SK-N-SH treated with all-trans-retinoic acid at 6 μM for 48 hours (cell line): ENCODE data around the gene ESRRA.

Source experiments
- ATAC-seq: fragments of 200-7000 bp; cut with Tn5 transposase; 3 replicates; pipeline ENCODE4 v1.9.1; 2020; ENCODE audit warnings: mild to moderate bottlenecking, moderate library complexity
- ARNTL ChIP-seq: fragments of 450-650 bp; formaldehyde crosslinking; IDR thresholded peaks from 2 replicates; pipeline ENCODE4 v1.5.0; 2020; ENCODE audit warnings: low read depth, mild to moderate bottlenecking, moderate library complexity, borderline replicate concordance
- BACH2 ChIP-seq: fragments of 250-450 bp; sonication (Bioruptor Pico); IDR thresholded peaks from 2 replicates; pipeline ENCODE4 v1.9.0; 2021; ENCODE audit warnings: mild to moderate bottlenecking, borderline replicate concordance
- CSDC2 ChIP-seq: fragments of 250-450 bp; sonication (Bioruptor Pico); IDR thresholded peaks from 2 replicates; pipeline ENCODE4 v1.5.0; 2020; ENCODE audit warnings: mild to moderate bottlenecking, moderate library complexity
- ESRRG ChIP-seq: fragments of 250-450 bp; sonication (Bioruptor Pico); IDR thresholded peaks from 2 replicates; pipeline ENCODE4 v1.6.1; 2021; ENCODE audit warnings: mild to moderate bottlenecking
- GLIS3 ChIP-seq: fragments of 250-450 bp; sonication (Bioruptor Pico); IDR thresholded peaks from 2 replicates; pipeline ENCODE4 v1.5.0; 2020; ENCODE audit warnings: mild to moderate bottlenecking, moderate library complexity
- ISL1 ChIP-seq: fragments of 250-450 bp; sonication (Bioruptor Pico); IDR thresholded peaks from 2 replicates; pipeline ENCODE4 v2.1.2; 2022; ENCODE audit warnings: mild to moderate bottlenecking, moderate library complexity
- OSR1 ChIP-seq: fragments of 250-450 bp; sonication (Bioruptor Pico); IDR thresholded peaks from 2 replicates; pipeline ENCODE4 v1.8.0; 2022; ENCODE audit warnings: moderate library complexity, mild to moderate bottlenecking, inconsistent platforms
- PPARA ChIP-seq: fragments of 250-450 bp; sonication (Bioruptor Pico); IDR thresholded peaks from 2 replicates; pipeline ENCODE4 v1.5.0; 2020; ENCODE audit warnings: mild to moderate bottlenecking, borderline replicate concordance
- RARB ChIP-seq: fragments of 250-450 bp; sonication (Bioruptor Pico); IDR thresholded peaks from 2 replicates; pipeline ENCODE4 v1.8.0; 2021; ENCODE audit warnings: mild to moderate bottlenecking, moderate library complexity
- SNAI2 ChIP-seq: fragments of 250-450 bp; sonication (Bioruptor Pico); IDR thresholded peaks from 2 replicates; pipeline ENCODE4 v1.5.0; 2020; ENCODE audit warnings: mild to moderate bottlenecking, moderate library complexity
- TCF4 ChIP-seq: fragments of 250-450 bp; sonication (Bioruptor Pico); IDR thresholded peaks from 2 replicates; pipeline ENCODE4 v1.8.0; 2021; ENCODE audit warnings: mild to moderate bottlenecking, moderate library complexity, borderline replicate concordance
- TOX ChIP-seq: fragments of 250-450 bp; sonication (Bioruptor Pico); IDR thresholded peaks from 2 replicates; pipeline ENCODE4 v1.8.0; 2021; ENCODE audit warnings: mild to moderate bottlenecking, moderate library complexity, borderline replicate concordance
- ZC3H10 ChIP-seq: fragments of 250-450 bp; sonication (Bioruptor Pico); IDR thresholded peaks from 2 replicates; pipeline ENCODE4 v1.5.1; 2021; ENCODE audit warnings: mild to moderate bottlenecking, moderate library complexity
- ZFP3 ChIP-seq: fragments of 250-450 bp; sonication (Bioruptor Pico); IDR thresholded peaks from 2 replicates; pipeline ENCODE4 v1.5.0; 2020; ENCODE audit warnings: mild to moderate bottlenecking, moderate library complexity
- ZFP30 ChIP-seq: fragments of 450-650 bp; formaldehyde crosslinking; IDR thresholded peaks from 2 replicates; pipeline ENCODE4 v1.5.0; 2022; ENCODE audit warnings: mild to moderate bottlenecking, moderate library complexity
- ZNF70 ChIP-seq: fragments of 450-650 bp; formaldehyde crosslinking; IDR thresholded peaks from 2 replicates; pipeline ENCODE4 v1.5.0; 2020; ENCODE audit warnings: mild to moderate bottlenecking, moderate library complexity
- ZNF8 ChIP-seq: fragments of 450-650 bp; formaldehyde crosslinking; IDR thresholded peaks from 2 replicates; pipeline ENCODE4 v1.5.0; 2020; ENCODE audit warnings: mild to moderate bottlenecking, moderate library complexity
- TF ChIP-seq, protein P1 (sequence below): fragments of 250-450 bp; sonication (Bioruptor Pico); IDR thresholded peaks from 2 replicates; pipeline ENCODE4 v1.8.0; 2020; ENCODE audit warnings: mild to moderate bottlenecking, moderate library complexity, borderline replicate concordance
- TF ChIP-seq, protein P2 (sequence below): fragments of 250-450 bp; sonication (Bioruptor Pico); IDR thresholded peaks from 2 replicates; pipeline ENCODE4 v1.5.0; 2020; ENCODE audit warnings: mild to moderate bottlenecking, moderate library complexity
- TF ChIP-seq, protein P3 (sequence below): fragments of 250-450 bp; sonication (Bioruptor Pico); IDR thresholded peaks from 2 replicates; pipeline ENCODE4 v1.5.1; 2020; ENCODE audit warnings: low read depth, mild to moderate bottlenecking, moderate library complexity
- TF ChIP-seq, protein P4 (sequence below): fragments of 250-450 bp; sonication (Bioruptor Pico); IDR thresholded peaks from 2 replicates; pipeline ENCODE4 v1.8.0; 2021; ENCODE audit warnings: low read depth, mild to moderate bottlenecking, moderate library complexity, borderline replicate concordance
- TF ChIP-seq, protein P5 (sequence below): fragments of 250-450 bp; sonication (Bioruptor Pico); IDR thresholded peaks from 2 replicates; pipeline ENCODE4 v1.5.1; 2021; ENCODE audit warnings: mild to moderate bottlenecking, moderate library complexity

Gene ESRRA

DNA sequence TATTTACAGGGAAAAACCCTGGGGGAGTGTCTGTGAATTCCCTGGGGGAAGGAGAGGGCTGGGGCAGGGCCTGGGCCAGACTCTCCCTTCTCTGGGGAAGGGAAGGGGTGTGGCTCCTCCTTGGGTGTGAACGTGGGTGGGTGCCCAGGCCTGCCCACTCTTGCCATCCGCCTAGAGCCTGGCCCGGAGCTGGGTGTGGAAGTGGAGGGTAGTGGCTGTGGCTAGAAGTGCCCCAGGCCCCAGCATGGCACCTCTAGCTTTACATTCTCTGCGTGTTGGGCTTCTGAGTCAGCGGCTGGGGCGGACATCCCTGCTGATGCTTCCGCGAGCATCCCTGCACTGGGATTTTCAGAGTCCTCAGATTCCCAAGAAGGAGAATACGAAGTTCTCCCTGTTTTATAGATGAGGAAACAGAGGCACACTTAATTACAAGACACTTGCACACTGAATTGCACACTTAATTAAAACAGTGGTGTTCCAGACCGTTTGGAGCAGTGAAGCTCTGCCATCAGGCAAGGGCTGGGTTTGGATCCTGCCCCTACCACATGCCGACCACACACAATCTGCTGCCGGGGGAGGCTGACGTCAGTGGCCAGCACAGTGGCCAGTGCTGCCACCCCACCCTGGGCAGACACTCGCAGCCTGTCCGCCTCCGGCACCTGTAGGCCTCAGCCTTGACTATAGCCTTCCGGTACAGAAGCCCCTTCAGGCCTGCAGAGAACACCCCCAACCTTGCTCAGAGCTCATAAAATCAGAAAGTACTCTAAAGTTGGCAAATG lies 28.5 kb upstream of the ESRRA start:
- TF ChIP-seq ZNF70 (CRISPR knock-in tag) (no peak), CSDC2 (CRISPR knock-in tag) (no peak), ISL1 (CRISPR knock-in tag) (no peak), PPARA (CRISPR knock-in tag) (no peak), ZNF8 (CRISPR knock-in tag) (no peak), ARNTL (CRISPR knock-in tag) (no peak), RARB (no peak), GLIS3 (CRISPR knock-in tag) (no peak), TCF4 (CRISPR knock-in tag) (no peak), ZC3H10 (no peak), OSR1 (CRISPR knock-in tag) (no peak), BACH2 (CRISPR knock-in tag) (no peak), ESRRG (no peak), ZFP30 (CRISPR knock-in tag) (no peak), ZFP3 (no peak)
- TF ChIP-seq, protein P1, sequence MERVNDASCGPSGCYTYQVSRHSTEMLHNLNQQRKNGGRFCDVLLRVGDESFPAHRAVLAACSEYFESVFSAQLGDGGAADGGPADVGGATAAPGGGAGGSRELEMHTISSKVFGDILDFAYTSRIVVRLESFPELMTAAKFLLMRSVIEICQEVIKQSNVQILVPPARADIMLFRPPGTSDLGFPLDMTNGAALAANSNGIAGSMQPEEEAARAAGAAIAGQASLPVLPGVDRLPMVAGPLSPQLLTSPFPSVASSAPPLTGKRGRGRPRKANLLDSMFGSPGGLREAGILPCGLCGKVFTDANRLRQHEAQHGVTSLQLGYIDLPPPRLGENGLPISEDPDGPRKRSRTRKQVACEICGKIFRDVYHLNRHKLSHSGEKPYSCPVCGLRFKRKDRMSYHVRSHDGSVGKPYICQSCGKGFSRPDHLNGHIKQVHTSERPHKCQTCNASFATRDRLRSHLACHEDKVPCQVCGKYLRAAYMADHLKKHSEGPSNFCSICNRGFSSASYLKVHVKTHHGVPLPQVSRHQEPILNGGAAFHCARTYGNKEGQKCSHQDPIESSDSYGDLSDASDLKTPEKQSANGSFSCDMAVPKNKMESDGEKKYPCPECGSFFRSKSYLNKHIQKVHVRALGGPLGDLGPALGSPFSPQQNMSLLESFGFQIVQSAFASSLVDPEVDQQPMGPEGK (CRISPR knock-in tag), result no peak
- TF ChIP-seq, protein P2, sequence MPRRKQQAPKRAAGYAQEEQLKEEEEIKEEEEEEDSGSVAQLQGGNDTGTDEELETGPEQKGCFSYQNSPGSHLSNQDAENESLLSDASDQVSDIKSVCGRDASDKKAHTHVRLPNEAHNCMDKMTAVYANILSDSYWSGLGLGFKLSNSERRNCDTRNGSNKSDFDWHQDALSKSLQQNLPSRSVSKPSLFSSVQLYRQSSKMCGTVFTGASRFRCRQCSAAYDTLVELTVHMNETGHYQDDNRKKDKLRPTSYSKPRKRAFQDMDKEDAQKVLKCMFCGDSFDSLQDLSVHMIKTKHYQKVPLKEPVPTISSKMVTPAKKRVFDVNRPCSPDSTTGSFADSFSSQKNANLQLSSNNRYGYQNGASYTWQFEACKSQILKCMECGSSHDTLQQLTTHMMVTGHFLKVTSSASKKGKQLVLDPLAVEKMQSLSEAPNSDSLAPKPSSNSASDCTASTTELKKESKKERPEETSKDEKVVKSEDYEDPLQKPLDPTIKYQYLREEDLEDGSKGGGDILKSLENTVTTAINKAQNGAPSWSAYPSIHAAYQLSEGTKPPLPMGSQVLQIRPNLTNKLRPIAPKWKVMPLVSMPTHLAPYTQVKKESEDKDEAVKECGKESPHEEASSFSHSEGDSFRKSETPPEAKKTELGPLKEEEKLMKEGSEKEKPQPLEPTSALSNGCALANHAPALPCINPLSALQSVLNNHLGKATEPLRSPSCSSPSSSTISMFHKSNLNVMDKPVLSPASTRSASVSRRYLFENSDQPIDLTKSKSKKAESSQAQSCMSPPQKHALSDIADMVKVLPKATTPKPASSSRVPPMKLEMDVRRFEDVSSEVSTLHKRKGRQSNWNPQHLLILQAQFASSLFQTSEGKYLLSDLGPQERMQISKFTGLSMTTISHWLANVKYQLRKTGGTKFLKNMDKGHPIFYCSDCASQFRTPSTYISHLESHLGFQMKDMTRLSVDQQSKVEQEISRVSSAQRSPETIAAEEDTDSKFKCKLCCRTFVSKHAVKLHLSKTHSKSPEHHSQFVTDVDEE (CRISPR knock-in tag), result no peak
- TF ChIP-seq, protein P3, sequence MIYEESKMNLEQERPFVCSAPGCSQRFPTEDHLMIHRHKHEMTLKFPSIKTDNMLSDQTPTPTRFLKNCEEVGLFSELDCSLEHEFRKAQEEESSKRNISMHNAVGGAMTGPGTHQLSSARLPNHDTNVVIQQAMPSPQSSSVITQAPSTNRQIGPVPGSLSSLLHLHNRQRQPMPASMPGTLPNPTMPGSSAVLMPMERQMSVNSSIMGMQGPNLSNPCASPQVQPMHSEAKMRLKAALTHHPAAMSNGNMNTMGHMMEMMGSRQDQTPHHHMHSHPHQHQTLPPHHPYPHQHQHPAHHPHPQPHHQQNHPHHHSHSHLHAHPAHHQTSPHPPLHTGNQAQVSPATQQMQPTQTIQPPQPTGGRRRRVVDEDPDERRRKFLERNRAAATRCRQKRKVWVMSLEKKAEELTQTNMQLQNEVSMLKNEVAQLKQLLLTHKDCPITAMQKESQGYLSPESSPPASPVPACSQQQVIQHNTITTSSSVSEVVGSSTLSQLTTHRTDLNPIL, result no peak
- no peak for ATAC-seq

DNA sequence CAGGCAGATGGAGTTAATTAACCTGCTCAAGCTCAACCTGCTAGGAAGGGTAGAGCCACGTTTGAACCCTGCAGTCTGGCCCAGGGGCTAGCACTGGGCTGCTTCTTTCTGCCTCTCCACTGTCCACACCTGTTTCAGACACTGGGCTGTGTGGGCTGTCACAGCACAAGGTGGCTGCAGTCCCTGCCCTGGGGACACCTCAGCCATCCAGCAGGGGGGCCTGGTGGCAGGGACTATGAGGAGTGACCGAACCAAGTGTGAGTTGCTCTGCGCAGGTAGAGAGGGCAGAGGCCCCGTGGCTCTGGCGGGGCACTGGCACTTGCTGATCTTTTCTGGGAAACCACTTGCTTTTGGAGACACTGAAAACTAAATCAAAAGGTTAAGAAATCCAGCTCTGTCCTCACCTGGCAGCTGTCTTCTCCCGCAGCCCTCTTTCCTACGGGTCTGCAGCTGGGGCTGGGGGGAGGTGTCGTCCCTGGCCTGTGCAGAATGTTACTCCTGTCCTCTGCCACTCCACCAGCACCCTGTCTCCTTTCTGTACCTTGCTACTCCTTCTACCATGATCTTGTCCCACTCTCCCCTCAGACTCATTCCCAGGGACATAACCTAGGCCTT lies 26.6 kb upstream of the ESRRA start:
- ATAC-seq, result no peak
- TF ChIP-seq OSR1 (CRISPR knock-in tag), result no peak
- TF ChIP-seq, protein P4, sequence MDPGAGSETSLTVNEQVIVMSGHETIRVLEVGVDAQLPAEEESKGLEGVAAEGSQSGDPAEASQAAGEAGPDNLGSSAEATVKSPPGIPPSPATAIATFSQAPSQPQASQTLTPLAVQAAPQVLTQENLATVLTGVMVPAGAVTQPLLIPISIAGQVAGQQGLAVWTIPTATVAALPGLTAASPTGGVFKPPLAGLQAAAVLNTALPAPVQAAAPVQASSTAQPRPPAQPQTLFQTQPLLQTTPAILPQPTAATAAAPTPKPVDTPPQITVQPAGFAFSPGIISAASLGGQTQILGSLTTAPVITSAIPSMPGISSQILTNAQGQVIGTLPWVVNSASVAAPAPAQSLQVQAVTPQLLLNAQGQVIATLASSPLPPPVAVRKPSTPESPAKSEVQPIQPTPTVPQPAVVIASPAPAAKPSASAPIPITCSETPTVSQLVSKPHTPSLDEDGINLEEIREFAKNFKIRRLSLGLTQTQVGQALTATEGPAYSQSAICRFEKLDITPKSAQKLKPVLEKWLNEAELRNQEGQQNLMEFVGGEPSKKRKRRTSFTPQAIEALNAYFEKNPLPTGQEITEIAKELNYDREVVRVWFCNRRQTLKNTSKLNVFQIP, result no peak
- TF ChIP-seq, protein P5, sequence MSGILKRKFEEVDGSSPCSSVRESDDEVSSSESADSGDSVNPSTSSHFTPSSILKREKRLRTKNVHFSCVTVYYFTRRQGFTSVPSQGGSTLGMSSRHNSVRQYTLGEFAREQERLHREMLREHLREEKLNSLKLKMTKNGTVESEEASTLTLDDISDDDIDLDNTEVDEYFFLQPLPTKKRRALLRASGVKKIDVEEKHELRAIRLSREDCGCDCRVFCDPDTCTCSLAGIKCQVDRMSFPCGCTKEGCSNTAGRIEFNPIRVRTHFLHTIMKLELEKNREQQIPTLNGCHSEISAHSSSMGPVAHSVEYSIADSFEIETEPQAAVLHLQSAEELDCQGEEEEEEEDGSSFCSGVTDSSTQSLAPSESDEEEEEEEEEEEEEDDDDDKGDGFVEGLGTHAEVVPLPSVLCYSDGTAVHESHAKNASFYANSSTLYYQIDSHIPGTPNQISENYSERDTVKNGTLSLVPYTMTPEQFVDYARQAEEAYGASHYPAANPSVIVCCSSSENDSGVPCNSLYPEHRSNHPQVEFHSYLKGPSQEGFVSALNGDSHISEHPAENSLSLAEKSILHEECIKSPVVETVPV, result no peak
- TF ChIP-seq TOX, result no peak
- TF ChIP-seq, protein P3, result no peak
- TF ChIP-seq ZFP30 (CRISPR knock-in tag), result no peak
- no peak for TF ChIP-seq ZFP3
- no peak for TF ChIP-seq SNAI2
- no peak for TF ChIP-seq RARB
- TF ChIP-seq TCF4 (CRISPR knock-in tag), result no peak
- no peak for TF ChIP-seq ZNF70 (CRISPR knock-in tag)
- no peak for TF ChIP-seq BACH2 (CRISPR knock-in tag)
- no peak for TF ChIP-seq ESRRG
- no peak for TF ChIP-seq PPARA (CRISPR knock-in tag)
- TF ChIP-seq, protein P1 (CRISPR knock-in tag), result no peak
- TF ChIP-seq ISL1 (CRISPR knock-in tag), result no peak
- TF ChIP-seq, protein P2 (CRISPR knock-in tag), result no peak
